Activated T-helper 2 cell treated with anti-CD3 and anti-CD28 coated beads, Interferon-gamma antibody, Interleukin-2, Interleukin-4, amounts not matched to agents 10 μg/mL and 5 μg/mL and 100 μg/mL, durations not matched to agents 14 hours and 24 hours and 36 hours (primary cell): Measurements from ENCODE around the gene PAM16. TPM values are rescaled to one million over a fixed set of nuclear protein-coding genes. Genes with fewer than 3 reads are reported as not detected.

Experiments used
- DNase-seq: peaks from one replicate; pipeline ENCODE4 v3.0.0; 2021; ENCODE audit warnings: low spot score
- H3K27ac Mint-ChIP-seq: one replicate; pipeline ENCODE4 v1.8.0; 2021; ENCODE audit warnings: mixed read lengths
- H3K27me3 Mint-ChIP-seq: one replicate; pipeline ENCODE4 v1.8.0; 2021; ENCODE audit warnings: low read depth, mixed read lengths
- H3K36me3 Mint-ChIP-seq: one replicate; pipeline ENCODE4 v1.8.0; 2021; ENCODE audit warnings: low read depth, mixed read lengths
- H3K4me1 Mint-ChIP-seq: one replicate; pipeline ENCODE4 v1.8.0; 2021; ENCODE audit warnings: low read depth, mixed read lengths
- H3K4me3 Mint-ChIP-seq: one replicate; pipeline ENCODE4 v1.8.0; 2021; ENCODE audit warnings: low read depth, mild to moderate bottlenecking, moderate library complexity, mixed read lengths
- H3K9me3 Mint-ChIP-seq: one replicate; pipeline ENCODE4 v1.8.0; 2021; ENCODE audit warnings: mixed read lengths
- intact Hi-C: fragments of 100-400 bp; cut with micrococcal nuclease; formaldehyde crosslinking; loops from one replicate; pipeline ENCODE4 v1.15.1; 2023
- total RNA-seq: library from RNA; stranded (reverse); gene quantifications from 2 replicates; pipeline ENCODE4 v1.2.3, GENCODE V29; 2022

The PAM16 gene
- total RNA-seq, 1 donor from 2014 or later: 73.8 TPM

DNA sequence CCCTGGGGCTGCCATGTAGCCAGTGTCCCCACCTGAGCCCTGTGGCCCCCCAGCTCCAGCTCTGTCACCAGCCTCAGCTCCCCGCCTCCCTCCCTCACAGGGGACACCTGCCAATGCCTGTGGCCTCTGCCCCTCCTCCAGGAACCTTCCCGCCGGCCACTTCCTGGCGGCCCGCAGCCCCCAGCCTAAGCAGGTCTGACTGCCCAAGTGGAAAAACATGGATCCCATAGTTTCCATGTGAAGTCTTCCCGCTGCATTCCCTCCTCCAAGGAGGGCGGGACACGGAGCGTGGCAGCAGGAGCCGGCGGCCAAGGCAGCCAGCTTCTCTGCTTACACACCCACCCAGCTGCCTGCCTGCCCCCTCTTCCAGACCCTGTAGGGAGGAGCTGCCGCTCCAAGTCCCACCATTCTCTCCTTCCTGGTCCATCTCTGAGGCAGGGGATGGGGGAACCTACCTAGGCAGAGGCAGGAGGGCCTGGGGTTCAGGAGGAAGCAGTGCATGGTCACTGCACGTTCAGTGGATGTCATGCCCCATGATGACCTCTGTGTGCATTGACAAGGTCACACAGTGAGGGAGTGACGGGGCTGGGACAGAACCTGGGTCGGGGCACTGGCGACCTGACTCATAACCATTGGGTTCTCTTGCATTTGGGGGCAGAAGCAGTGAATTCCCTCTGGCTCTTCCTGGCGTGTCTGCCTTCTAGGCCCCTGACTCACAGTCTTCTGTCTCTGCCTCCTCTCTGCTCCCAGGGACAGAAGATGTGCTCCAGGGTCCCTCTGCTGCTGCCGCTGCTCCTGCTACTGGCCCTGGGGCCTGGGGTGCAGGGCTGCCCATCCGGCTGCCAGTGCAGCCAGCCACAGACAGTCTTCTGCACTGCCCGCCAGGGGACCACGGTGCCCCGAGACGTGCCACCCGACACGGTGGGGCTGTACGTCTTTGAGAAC is 29.3 kb upstream of the PAM16 start:
- Mint-ChIP-seq H3K27me3 (no peaks in the 10 kb centered on the region), H3K4me1 (no peaks in the 10 kb centered on the region), H3K27ac (no peak overlapping the region), H3K9me3 (no peaks in the 10 kb centered on the region), H3K4me3 (no peak overlapping the region), H3K36me3 (peaks cover 7% of the 10 kb centered on the region)
- intact Hi-C loops: no loop called here
- no peak for DNase-seq

DNA sequence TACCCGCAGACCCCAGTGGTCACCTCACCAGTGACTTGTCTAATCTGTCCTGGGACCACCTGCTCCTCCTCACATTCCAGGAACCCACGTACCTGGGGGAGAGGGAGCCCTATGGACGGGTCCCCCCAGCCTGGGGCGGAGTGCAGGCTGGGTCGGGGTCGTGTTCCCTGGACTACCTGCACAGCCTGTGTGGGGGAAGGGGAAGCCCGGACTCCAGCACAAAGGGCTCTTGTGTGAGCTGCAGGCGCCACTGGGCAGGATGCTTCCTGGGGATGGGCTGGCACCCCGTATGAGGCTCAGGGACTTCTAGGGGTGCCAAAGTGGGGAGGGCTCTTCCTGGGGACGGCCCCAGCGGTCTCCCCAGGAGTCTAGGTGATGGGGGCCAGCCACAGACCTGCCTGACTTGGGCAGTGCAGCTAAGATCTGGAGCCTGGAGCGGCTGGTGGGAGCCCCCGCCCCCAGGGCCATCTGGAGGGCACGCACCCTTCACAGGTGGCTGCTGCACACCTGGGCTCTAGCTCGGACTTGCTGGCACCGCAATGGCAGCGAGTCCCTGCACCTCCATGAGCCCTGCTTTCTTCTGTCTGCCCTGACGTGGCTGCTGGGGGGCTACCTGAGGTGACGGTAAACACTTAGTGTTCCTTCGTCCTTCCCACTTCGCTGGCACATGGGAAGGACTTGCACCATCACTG is 28.0 kb upstream of the PAM16 start:
- Mint-ChIP-seq H3K4me3 (no peak overlapping the region), H3K27me3 (no peaks in the 10 kb centered on the region), H3K27ac (no peak overlapping the region), H3K36me3 (peaks cover 5% of the 10 kb centered on the region), H3K9me3 (no peaks in the 10 kb centered on the region), H3K4me1 (no peaks in the 10 kb centered on the region)
- intact Hi-C loops: no loop called here
- no peak for DNase-seq

DNA sequence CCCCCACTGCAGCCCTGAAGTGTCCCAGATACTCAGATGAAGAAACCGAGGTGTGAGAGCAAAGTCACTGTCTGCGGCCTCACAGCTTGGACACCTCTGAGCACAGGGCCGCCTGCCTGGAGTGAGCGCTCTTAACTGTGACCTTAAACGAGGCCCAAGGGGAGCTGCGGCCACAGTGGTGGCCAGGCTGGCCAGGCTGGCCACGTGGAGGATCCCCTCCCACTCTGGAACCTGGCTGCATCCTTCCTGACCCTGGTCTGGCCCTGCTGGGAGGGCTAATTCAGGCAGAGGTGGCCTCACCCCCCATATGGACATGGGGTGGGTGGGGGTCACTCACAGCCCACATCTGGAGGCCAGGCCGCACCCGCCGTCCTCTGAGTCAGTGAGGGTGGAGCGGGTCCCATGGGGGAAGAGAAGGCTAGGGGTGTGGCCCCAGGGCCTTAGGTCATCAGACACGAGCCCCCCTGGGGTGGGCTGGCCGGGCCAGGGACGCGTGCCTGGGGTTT is 27.1 kb upstream of the PAM16 start:
- Mint-ChIP-seq H3K36me3 (peaks cover 6% of the 10 kb centered on the region), H3K27ac (no peak overlapping the region), H3K9me3 (no peaks in the 10 kb centered on the region), H3K4me1 (no peaks in the 10 kb centered on the region), H3K4me3 (no peak overlapping the region), H3K27me3 (no peaks in the 10 kb centered on the region)
- no peak for DNase-seq
- intact Hi-C loops: no loop called here

DNA sequence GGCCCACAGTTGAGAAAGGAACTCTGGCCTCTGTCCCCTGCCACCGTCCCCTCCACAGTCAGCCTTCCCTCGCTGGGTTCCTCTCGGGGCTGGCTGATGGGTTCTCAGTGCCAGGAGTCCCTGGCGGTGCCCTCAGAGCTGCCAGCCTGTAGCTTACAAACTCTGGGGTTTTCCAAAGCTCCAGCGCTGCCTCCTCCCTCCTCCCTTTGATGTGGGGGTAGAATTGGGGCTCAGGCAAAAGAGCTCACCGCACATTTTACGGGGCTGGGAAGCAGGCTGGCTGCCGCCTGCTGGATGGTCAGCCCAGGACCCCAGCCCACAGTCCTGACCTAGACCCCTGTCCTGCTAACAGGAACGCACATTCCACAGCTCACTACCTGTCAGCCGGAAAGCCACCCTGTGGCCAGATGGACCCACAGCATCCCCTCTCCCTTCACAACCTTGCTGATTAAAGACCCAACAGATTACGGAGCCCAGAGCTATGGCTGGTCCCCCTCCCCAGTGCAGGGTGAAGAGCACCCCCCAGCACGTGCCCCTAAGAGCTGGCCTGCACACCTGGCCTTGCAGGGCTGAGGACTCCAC is 26.5 kb upstream of the PAM16 start:
- Mint-ChIP-seq H3K4me3 (no peak overlapping the region), H3K27me3 (no peaks in the 10 kb centered on the region), H3K4me1 (no peaks in the 10 kb centered on the region), H3K36me3 (peaks cover 3% of the 10 kb centered on the region), H3K27ac (no peak overlapping the region), H3K9me3 (no peaks in the 10 kb centered on the region)
- intact Hi-C loops: no loop called here
- no peak for DNase-seq

DNA sequence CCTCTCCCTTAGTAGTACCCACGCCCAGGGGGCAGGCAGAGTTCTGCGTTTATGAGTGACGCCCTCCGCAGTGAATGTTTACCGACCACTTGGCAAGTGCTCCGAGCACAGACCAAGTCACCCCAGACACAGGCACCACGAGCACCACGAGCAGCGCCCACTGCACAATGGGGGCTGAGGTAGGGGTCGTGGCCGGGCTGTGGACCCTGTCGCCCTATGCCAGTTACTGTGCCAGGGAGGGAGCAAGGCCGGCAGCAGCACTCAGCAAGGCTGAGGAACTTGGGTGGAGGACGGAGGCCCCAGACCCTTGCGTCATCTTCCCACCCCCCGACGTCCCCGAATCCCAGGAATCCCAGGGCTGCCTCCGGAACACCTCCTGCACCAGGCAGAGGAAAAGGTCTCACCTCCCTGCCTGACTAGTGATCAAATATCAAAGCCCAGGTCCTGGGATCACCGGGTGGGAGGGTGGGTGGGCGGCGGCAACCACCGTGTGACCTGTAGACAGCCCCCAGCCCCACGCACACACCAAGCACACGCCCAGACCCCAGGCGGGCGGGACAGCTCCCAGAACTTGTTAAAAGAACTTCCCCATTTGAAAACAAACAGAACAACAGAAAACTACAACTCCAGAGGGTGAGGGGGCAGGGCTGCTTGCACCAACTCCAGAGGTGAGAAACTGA is 25.9 kb upstream of the PAM16 start:
- H3K36me3 Mint-ChIP-seq: peaks cover 3% of the 10 kb centered on the region
- no peaks in the 10 kb centered on the region for H3K27me3 Mint-ChIP-seq
- H3K4me1 Mint-ChIP-seq: no peaks in the 10 kb centered on the region
- H3K9me3 Mint-ChIP-seq: no peaks in the 10 kb centered on the region
- intact Hi-C loops: no loop called here
- no peak overlapping the region for H3K27ac Mint-ChIP-seq
- no peak for DNase-seq
- no peak overlapping the region for H3K4me3 Mint-ChIP-seq

DNA sequence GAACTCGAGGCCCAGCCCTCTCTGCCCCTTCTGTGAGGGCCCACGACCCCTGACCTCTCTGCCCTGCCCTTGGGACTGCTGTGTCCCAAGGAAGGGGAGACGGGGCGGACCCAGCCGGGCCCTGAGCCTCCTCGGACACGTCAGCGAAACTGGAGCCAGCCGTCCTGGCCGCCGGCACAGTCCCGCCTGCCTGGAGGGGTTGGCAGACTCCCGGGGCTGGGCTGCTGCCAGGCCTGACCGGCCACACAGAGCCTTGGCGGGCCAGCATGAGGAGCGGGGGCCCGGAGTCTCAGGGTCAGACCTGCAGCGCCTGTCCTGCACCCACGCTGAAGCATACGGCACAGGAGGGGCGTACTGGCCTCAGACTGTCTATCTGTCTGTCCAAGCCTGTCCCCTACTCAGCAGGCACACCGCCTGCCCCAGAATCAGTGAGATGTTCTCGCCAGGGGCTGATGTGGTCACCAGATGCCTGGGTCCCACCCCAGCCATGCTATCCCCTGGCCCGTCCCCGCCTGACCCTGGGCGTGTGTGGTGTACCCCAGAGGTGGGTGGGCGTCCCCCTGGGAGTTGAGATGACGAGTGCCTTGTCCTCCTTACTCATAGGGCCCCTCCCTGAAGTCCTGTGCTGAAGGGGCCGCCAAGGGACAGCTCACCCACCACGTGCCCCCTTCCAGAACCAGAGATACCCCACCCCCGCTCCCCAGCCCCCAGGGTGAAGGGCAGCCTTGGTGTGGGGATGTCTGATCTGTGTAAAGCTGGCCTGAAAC is 25.2 kb upstream of the PAM16 start:
- Mint-ChIP-seq H3K36me3 (peaks cover 3% of the 10 kb centered on the region), H3K4me3 (no peak overlapping the region), H3K9me3 (no peaks in the 10 kb centered on the region), H3K27ac (no peak overlapping the region), H3K27me3 (no peaks in the 10 kb centered on the region), H3K4me1 (no peaks in the 10 kb centered on the region)
- intact Hi-C loops: no loop called here
- DNase-seq: no peak

DNA sequence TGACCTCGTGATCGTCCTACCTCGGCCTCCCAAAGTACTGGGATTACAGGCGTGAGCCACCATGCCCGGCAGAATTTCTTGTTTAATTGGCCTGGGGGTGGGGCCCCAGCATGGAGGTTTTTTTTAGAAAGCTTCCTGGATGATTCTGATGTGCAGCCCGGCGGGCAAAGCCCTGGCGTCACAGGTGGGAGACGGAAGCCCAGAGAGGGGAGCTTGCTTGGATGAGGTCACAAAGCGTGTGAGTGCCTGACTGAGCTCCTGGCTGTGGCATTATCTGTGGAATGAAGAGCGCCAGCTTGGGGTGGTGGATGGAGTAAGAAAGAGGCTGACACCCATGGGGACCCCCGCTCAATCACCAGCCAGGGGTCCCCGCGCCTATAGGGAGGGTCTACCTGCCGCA is 24.6 kb upstream of the PAM16 start:
- Mint-ChIP-seq H3K27me3 (no peaks in the 10 kb centered on the region), H3K27ac (no peak overlapping the region), H3K9me3 (no peaks in the 10 kb centered on the region), H3K4me3 (no peak overlapping the region), H3K36me3 (peaks cover 3% of the 10 kb centered on the region), H3K4me1 (no peaks in the 10 kb centered on the region)
- no peak for DNase-seq
- intact Hi-C loops: no loop called here

DNA sequence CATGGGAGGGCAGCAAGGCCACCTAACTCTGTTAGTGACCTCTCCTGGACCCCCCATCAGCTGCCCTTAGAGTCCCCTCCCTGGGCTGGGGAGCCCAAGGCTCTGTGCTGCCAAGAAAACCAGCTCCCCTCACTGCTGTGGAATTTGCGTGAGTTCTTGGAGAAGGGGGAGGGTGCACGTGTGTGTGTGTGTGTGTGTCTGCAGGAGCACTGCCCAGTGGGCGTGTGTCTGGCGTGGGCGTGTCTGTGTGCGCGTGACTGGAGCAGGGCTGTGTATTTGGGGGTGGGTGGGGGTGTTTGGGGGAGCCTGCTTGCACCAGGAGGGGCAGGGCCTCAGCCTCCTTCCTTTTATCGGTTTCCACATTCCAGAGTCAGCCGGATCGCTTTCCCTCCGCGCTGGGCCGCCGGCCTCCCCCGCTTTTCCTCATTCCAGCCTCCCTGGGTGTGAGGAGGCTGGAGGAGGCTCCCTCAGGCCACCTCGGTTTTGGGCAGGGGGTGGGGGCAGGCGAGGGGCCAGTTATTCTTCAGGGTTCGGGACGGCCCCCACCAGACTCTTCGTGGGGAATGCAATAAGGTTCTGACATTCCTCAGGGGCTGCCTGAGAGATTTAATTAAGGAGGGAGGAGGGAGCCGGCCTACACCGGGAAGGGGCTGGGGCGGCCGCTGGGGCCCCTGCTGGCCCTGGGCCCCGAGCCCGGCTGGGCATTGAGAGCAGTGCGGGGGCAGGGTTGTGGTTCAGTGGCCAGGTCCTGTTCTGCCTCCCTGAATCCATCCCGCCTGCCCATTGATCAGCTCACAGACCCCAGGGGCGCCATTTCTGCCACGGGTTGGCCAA is 23.0 kb upstream of the PAM16 start:
- intact Hi-C loops: no loop called here
- H3K27me3 Mint-ChIP-seq: no peaks in the 10 kb centered on the region
- H3K4me1 Mint-ChIP-seq: no peaks in the 10 kb centered on the region
- H3K27ac Mint-ChIP-seq: no peak overlapping the region
- no peak overlapping the region for H3K4me3 Mint-ChIP-seq
- H3K36me3 Mint-ChIP-seq: peaks cover 3% of the 10 kb centered on the region
- no peak for DNase-seq
- H3K9me3 Mint-ChIP-seq: no peaks in the 10 kb centered on the region

DNA sequence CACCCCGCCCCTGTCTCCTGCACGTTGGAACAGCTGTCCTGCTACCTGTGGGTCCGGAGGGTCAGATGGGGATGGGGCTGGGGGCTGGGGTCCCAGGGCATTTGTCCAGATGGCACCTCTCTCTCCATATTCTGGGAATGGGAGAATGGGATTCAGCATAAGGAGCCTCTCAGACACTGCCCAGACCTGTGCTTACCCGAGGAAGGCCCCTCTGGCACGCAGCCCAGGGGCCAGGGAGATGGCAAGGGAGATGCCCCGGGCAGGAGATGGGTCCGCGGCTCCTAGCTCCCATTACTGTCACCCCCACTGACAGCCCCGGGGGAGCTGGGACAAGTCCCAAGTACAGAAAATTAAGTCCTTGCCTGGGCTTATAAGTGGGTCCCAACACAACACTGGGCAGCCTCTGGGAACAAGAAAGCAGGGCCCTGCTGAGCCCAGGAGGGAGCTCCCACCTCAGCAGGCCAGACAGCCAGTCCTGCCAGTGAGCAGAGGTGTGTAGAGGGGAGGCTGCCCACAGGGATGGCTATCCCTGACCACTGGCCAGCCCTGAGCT is 22.3 kb upstream of the PAM16 start:
- Mint-ChIP-seq H3K9me3 (no peaks in the 10 kb centered on the region), H3K27me3 (no peaks in the 10 kb centered on the region), H3K4me1 (no peaks in the 10 kb centered on the region), H3K27ac (no peak overlapping the region), H3K36me3 (peaks cover 3% of the 10 kb centered on the region), H3K4me3 (no peak overlapping the region)
- intact Hi-C loops: no loop called here
- no peak for DNase-seq

DNA sequence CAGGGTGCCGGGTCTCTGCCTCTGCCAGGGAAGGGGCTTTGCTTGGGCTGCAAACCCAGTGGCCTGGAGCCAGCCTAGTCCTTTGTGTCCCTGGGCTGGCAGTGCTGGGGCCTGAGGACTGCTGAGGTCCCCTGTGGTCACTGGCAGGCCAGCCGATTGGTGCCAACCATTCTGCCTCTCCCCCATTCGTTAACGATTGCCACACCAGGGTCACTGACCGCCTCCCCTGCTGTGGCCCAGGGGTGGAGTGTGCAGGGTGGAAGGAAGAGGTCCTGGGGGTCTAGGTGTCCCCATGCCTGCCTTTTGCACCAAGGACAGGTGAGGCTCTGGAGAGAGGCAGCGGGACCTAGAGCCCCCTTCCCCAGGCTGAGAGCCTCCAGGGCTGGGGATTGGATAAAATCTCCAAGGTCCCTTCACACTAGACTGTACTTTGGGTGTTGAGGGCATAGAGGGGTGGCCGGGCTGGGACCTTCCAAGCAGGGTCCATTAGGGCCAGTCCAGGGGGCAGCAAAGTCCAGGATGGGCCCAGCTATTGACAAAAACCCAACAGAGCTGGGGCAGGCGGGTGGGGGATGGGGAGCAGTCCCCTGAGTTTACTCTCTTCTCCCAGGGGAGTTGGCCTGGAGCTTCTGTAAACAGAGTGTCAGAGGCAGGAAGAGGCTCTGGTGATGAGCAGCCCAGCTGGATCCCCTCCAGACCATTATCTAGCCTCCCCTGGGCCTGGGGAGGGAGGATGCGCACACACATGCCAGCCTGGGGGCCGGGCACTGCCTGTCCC is 21.6 kb upstream of the PAM16 start:
- no peak overlapping the region for H3K27ac Mint-ChIP-seq
- no peaks in the 10 kb centered on the region for H3K27me3 Mint-ChIP-seq
- no peaks in the 10 kb centered on the region for H3K9me3 Mint-ChIP-seq
- no peak overlapping the region for H3K4me3 Mint-ChIP-seq
- H3K36me3 Mint-ChIP-seq: peaks cover 3% of the 10 kb centered on the region
- no peak for DNase-seq
- intact Hi-C loops: no loop called here
- no peaks in the 10 kb centered on the region for H3K4me1 Mint-ChIP-seq
